Measurements from ENCODE around the gene ZNF557.
"Not testable (repeated sequence)": the region's sequence is repeated elsewhere in the genome, so short reads cannot be mapped to it uniquely, and the experiment has no call there.

DNA sequence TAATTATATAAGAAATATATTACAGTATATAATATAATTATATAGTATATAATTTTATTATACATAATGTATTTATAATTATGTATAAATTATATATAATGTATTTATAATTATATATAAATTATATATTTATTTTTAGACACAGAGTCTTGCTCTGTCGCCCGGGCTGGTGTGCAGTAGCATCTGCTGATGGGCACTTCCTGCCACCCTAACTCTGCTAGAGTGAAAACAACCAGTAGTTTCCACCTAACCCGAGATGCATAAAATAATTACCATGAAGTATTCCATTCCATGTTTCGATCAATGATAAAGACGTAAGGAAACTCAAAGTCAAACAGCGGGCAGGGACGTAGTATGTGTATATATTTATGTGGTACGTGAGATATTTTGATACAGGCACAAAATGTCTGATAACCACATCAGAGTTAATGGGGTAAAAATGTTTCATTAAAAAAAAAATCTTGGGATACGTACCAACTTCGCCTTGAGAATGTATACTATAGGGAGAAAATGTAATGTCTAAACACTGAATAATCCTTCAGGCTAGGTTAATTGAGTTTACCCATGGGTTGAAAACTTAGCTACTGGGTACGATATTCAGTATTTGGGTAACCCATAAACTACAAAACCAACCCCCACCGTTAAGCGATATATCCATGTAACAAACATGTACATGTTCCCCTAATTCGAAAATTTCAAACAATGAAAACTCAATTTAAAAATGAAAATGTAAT lies 14.7 kb upstream of the ZNF557 start:
- TF ChIP-seq, protein P1, sequence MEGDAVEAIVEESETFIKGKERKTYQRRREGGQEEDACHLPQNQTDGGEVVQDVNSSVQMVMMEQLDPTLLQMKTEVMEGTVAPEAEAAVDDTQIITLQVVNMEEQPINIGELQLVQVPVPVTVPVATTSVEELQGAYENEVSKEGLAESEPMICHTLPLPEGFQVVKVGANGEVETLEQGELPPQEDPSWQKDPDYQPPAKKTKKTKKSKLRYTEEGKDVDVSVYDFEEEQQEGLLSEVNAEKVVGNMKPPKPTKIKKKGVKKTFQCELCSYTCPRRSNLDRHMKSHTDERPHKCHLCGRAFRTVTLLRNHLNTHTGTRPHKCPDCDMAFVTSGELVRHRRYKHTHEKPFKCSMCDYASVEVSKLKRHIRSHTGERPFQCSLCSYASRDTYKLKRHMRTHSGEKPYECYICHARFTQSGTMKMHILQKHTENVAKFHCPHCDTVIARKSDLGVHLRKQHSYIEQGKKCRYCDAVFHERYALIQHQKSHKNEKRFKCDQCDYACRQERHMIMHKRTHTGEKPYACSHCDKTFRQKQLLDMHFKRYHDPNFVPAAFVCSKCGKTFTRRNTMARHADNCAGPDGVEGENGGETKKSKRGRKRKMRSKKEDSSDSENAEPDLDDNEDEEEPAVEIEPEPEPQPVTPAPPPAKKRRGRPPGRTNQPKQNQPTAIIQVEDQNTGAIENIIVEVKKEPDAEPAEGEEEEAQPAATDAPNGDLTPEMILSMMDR (tag by site-specific recombination; IDR thresholded peaks at IDR 0.05): not testable (repeated sequence)
- not testable (repeated sequence) for TF ChIP-seq ZBTB20 (tag by site-specific recombination; IDR thresholded peaks at IDR 0.05); ZNF416 (tag by site-specific recombination; IDR thresholded peaks at IDR 0.05); ZNF138 (tag by site-specific recombination; IDR thresholded peaks at IDR 0.05; ENCODE audit: borderline replicate concordance); ZNF768 (tag by site-specific recombination; IDR thresholded peaks at IDR 0.05); ZBTB21 (tag by site-specific recombination; IDR thresholded peaks at IDR 0.05); GLI4 (tag by site-specific recombination; IDR thresholded peaks at IDR 0.05); ZNF221 (tag by site-specific recombination; IDR thresholded peaks at IDR 0.05; ENCODE audit: borderline replicate concordance); HOXD13 (CRISPR knock-in tag; IDR thresholded peaks at IDR 0.05; ENCODE audit: borderline replicate concordance); SCRT2 (tag by site-specific recombination; IDR thresholded peaks at IDR 0.05)
- TF ChIP-seq, protein P2, sequence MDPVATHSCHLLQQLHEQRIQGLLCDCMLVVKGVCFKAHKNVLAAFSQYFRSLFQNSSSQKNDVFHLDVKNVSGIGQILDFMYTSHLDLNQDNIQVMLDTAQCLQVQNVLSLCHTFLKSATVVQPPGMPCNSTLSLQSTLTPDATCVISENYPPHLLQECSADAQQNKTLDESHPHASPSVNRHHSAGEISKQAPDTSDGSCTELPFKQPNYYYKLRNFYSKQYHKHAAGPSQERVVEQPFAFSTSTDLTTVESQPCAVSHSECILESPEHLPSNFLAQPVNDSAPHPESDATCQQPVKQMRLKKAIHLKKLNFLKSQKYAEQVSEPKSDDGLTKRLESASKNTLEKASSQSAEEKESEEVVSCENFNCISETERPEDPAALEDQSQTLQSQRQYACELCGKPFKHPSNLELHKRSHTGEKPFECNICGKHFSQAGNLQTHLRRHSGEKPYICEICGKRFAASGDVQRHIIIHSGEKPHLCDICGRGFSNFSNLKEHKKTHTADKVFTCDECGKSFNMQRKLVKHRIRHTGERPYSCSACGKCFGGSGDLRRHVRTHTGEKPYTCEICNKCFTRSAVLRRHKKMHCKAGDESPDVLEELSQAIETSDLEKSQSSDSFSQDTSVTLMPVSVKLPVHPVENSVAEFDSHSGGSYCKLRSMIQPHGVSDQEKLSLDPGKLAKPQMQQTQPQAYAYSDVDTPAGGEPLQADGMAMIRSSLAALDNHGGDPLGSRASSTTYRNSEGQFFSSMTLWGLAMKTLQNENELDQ (tag by site-specific recombination; IDR thresholded peaks at IDR 0.05; ENCODE audit: low read depth): not testable (repeated sequence)
- TF ChIP-seq, protein P3, sequence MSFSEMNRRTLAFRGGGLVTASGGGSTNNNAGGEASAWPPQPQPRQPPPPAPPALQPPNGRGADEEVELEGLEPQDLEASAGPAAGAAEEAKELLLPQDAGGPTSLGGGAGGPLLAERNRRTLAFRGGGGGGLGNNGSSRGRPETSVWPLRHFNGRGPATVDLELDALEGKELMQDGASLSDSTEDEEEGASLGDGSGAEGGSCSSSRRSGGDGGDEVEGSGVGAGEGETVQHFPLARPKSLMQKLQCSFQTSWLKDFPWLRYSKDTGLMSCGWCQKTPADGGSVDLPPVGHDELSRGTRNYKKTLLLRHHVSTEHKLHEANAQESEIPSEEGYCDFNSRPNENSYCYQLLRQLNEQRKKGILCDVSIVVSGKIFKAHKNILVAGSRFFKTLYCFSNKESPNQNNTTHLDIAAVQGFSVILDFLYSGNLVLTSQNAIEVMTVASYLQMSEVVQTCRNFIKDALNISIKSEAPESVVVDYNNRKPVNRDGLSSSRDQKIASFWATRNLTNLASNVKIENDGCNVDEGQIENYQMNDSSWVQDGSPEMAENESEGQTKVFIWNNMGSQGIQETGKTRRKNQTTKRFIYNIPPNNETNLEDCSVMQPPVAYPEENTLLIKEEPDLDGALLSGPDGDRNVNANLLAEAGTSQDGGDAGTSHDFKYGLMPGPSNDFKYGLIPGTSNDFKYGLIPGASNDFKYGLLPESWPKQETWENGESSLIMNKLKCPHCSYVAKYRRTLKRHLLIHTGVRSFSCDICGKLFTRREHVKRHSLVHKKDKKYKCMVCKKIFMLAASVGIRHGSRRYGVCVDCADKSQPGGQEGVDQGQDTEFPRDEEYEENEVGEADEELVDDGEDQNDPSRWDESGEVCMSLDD (tag by site-specific recombination; IDR thresholded peaks at IDR 0.05): not testable (repeated sequence)

Measured in HEK293 (cell line).